Stimulated activated CD8-positive, alpha-beta memory T cell treated with anti-CD3 and anti-CD28 coated beads, Interleukin-15, amount 100 ng/mL, for 48 hours (primary cell): Measurements from ENCODE around the gene MAP3K19.
"Not testable (repeated sequence)": the region's sequence is repeated elsewhere in the genome, so short reads cannot be mapped to it uniquely, and the experiment has no call there.

Source experiments
- DNase-seq, 2 donors: peaks; one replicate each; pipeline ENCODE4 v3.0.0-alpha.2; 2020; ENCODE audit warnings: low read depth in 2 of 2

MAP3K19 gene

GRCh38 chr2:135052997-135053474 is 5.8 kb upstream of the MAP3K19 start:
- peak; percentile 11 to 15 for DNase-seq

- peak; percentile 89 to 92 for DNase-seq
These were observed 5.0 kb upstream of the MAP3K19 start, which contains the start of gene RAB3GAP1 for GRCh38 chr2:135052042-135052876. Gene RAB3GAP1 (plus strand): TSS chr2:135052292. CDS start chr2:135052308, 16 bp downstream.

GRCh38 chr2:135050684-135051083 is 3.4 kb upstream of the MAP3K19 start:
- no peak for DNase-seq

- no peak for DNase-seq
These were observed 2.9 kb upstream of the MAP3K19 start for GRCh38 chr2:135050132-135050531.

- DNase-seq = no peak
These were observed 875 bp upstream of the MAP3K19 start for GRCh38 chr2:135048122-135048521.

- no peak for DNase-seq
These were observed 3.9 kb downstream of the MAP3K19 start for GRCh38 chr2:135043345-135043744.

GRCh38 chr2:135037831-135038230 is 9.4 kb downstream of the MAP3K19 start:
- DNase-seq = no peak

GRCh38 chr2:135033216-135033615 is 14.0 kb downstream of the MAP3K19 start:
- DNase-seq = not testable (repeated sequence)

- DNase-seq = no peak
These were observed 16.4 kb downstream of the MAP3K19 start for GRCh38 chr2:135030826-135031225.

GRCh38 chr2:135029481-135030134 is 17.6 kb downstream of the MAP3K19 start:
- DNase-seq = no peak

- no peak for DNase-seq
These were observed 23.3 kb downstream of the MAP3K19 start for GRCh38 chr2:135023886-135024485.

GRCh38 chr2:135022952-135023880 is 24.0 kb downstream of the MAP3K19 start:
- DNase-seq = no peak

GRCh38 chr2:135021618-135022017 is 25.6 kb downstream of the MAP3K19 start:
- DNase-seq = no peak

- no peak for DNase-seq
These were observed 35.6 kb downstream of the MAP3K19 start for GRCh38 chr2:135011633-135012032.

- DNase-seq = no peak
These were observed 36.9 kb downstream of the MAP3K19 start for GRCh38 chr2:135010200-135010942.

GRCh38 chr2:135009339-135009738 is 37.9 kb downstream of the MAP3K19 start:
- no peak for DNase-seq

- DNase-seq = no peak
These were observed 41.5 kb downstream of the MAP3K19 start for GRCh38 chr2:135005753-135006152.

- peak; percentile 42 to 56 for DNase-seq
These were observed 43.1 kb downstream of the MAP3K19 start for GRCh38 chr2:135004005-135004746.

GRCh38 chr2:135002836-135003235 is 44.4 kb downstream of the MAP3K19 start:
- DNase-seq = no peak

GRCh38 chr2:134999521-134999920 is 47.7 kb downstream of the MAP3K19 start:
- no peak for DNase-seq
